ENCODE measurements around the gene PTP4A1. TPM values are rescaled to one million over a fixed set of nuclear protein-coding genes. Genes with fewer than 3 reads are reported as not detected.

The PTP4A1 gene
- total RNA-seq, 4 donors from 2014 or later, result 19.0 to 35.3 (median 25.8) TPM

Small RNAs within 50 kb of the gene (small RNA-seq; reads per million reads assigned to genes)
- not detected for gene AL513043.1

Other genes with a start within 250 kb of the PTP4A1 start
- gene PHF3, start 63.3 kb downstream of the PTP4A1 start, total RNA-seq, result 100 to 1,000 TPM in 2 of 4 donors, 10 to 100 TPM in 2; 65.8 to 144 (median 117) TPM

All from uterus (tissue), 4 donors.